K562 (cell line): ENCODE measurements around the gene LYSMD1. TPM values are rescaled to one million over a fixed set of nuclear protein-coding genes. Genes with fewer than 3 reads are reported as not detected.

Experiments used
- BMI1 ChIP-seq: fragments of 150-350 bp; IDR thresholded peaks from 2 replicates; pipeline ENCODE4 v1.6.1; 2014; ENCODE audit warnings: low read length
- GTF2F1 ChIP-seq: IDR thresholded peaks from 2 replicates; pipeline ENCODE4 v1.6.1; 2011; ENCODE audit warnings: low read depth, low read length, improper control_type of control experiment
- POU5F1 ChIP-seq: fragments of 150-350 bp; IDR thresholded peaks from 2 replicates; pipeline ENCODE4 v1.6.1; 2014; ENCODE audit warnings: borderline replicate concordance, low read length, low read depth, mild to moderate bottlenecking; ENCODE audit not compliant: partially characterized antibody
- XRCC3 ChIP-seq: fragments of 450-650 bp; IDR thresholded peaks from 2 replicates; pipeline ENCODE4 v1.6.1; 2017; ENCODE audit warnings: mild to moderate bottlenecking, moderate library complexity
- XRCC5 ChIP-seq: fragments of 200-400 bp; formaldehyde crosslinking; IDR thresholded peaks from 2 replicates; pipeline ENCODE4 v1.6.1; 2017; ENCODE audit warnings: low read depth, mild to moderate bottlenecking, low read length
- ZBTB17 ChIP-seq: fragments of 450-650 bp; formaldehyde crosslinking; IDR thresholded peaks from 2 replicates; pipeline ENCODE4 v1.4.0; 2020; ENCODE audit warnings: mild to moderate bottlenecking
- ZFP30 ChIP-seq: fragments of 250-450 bp; sonication (Bioruptor Pico); IDR thresholded peaks from 2 replicates; pipeline ENCODE4 v1.8.0; 2022; ENCODE audit warnings: moderate library complexity, mild to moderate bottlenecking, inconsistent platforms, borderline replicate concordance
- ZFP91 ChIP-seq: sonication (generic); formaldehyde crosslinking; IDR thresholded peaks from 2 replicates; pipeline ENCODE4 v1.8.0; 2022; ENCODE audit warnings: mild to moderate bottlenecking, missing genetic modification reagents
- ZNF347 ChIP-seq: fragments of 450-650 bp; formaldehyde crosslinking; IDR thresholded peaks from 2 replicates; pipeline ENCODE4 v1.4.0; 2020; ENCODE audit warnings: low read depth, mild to moderate bottlenecking, moderate library complexity
- polyA plus RNA-seq, 8 experiments: library from polyadenylated mRNA; depleted of rRNA in 4 of 8; stranded (reverse) in 5 of 8; unstranded in 3 of 8; fragments of >200 nt; fragmentation: Nextera tagmentation in 2 of 8; fragmentation: Illumina TruSeq in 1 of 8; extraction: Ambion mirVana in 2 of 8; extraction: Trizol in 1 of 8; gene quantifications; 2 replicates each; pipeline versions ENCODE4 v1.2.1 to v1.2.3, GENCODE V29; 2011 to 2014; ENCODE audit warnings: inconsistent platforms in 1 of 8, missing spikeins in 1 of 8
- total RNA-seq, 7 experiments: library from RNA; depleted of rRNA in 6 of 7; stranded (reverse); fragments of >200 nt in 6 of 7; fragmentation: Illumina TruSeq in 2 of 7; extraction: Trizol in 2 of 7; gene quantifications; 2 replicates each; pipeline versions ENCODE4 v1.2.1 to v1.2.3, GENCODE V29; 2011 to 2021; ENCODE audit warnings: low replicate concordance in 1 of 7
- TF ChIP-seq, protein P1 (sequence below), 2 experiments: fragments of 450-650 bp; IDR thresholded peaks; 2 replicates each; pipeline ENCODE4 v1.6.1; 2016; ENCODE audit warnings: mild to moderate bottlenecking in 2 of 2, borderline replicate concordance in 1 of 2, low read depth in 1 of 2, moderate library complexity in 1 of 2
- TF ChIP-seq, protein P2 (sequence below): fragments of 250-450 bp; sonication (Bioruptor Pico); IDR thresholded peaks from 2 replicates; pipeline ENCODE4 v1.8.0; 2022; ENCODE audit warnings: inconsistent platforms
- TF ChIP-seq, protein P3 (sequence below): fragments of 450-650 bp; IDR thresholded peaks from 2 replicates; pipeline ENCODE4 v1.6.1; 2016; ENCODE audit warnings: borderline replicate concordance

Gene LYSMD1
- total and polyA plus RNA-seq, 9 of the 15 experiments (the other 6 are each of a cell fraction or from before 2014, with no cell fraction given) = 2.2 to 9.4 (median 6.0) TPM

GRCh38 chr1:151146412-151147131 lies 19.1 kb downstream of the LYSMD1 start, which contains the start of gene SEMA6C (continued):
- TF ChIP-seq POU5F1 (no peak), ZBTB17 (CRISPR knock-in tag) (0 out of 2 replicates have a peak, but pooled peaks have one; percentile 23), XRCC5 (no peak), ZFP30 (CRISPR knock-in tag) (no peak), ZNF347 (CRISPR knock-in tag) (no peak), GTF2F1 (no peak), ZFP91 (CRISPR knock-in tag) (no peak), XRCC3 (no peak), BMI1 (no peak)
- TF ChIP-seq, protein P1, sequence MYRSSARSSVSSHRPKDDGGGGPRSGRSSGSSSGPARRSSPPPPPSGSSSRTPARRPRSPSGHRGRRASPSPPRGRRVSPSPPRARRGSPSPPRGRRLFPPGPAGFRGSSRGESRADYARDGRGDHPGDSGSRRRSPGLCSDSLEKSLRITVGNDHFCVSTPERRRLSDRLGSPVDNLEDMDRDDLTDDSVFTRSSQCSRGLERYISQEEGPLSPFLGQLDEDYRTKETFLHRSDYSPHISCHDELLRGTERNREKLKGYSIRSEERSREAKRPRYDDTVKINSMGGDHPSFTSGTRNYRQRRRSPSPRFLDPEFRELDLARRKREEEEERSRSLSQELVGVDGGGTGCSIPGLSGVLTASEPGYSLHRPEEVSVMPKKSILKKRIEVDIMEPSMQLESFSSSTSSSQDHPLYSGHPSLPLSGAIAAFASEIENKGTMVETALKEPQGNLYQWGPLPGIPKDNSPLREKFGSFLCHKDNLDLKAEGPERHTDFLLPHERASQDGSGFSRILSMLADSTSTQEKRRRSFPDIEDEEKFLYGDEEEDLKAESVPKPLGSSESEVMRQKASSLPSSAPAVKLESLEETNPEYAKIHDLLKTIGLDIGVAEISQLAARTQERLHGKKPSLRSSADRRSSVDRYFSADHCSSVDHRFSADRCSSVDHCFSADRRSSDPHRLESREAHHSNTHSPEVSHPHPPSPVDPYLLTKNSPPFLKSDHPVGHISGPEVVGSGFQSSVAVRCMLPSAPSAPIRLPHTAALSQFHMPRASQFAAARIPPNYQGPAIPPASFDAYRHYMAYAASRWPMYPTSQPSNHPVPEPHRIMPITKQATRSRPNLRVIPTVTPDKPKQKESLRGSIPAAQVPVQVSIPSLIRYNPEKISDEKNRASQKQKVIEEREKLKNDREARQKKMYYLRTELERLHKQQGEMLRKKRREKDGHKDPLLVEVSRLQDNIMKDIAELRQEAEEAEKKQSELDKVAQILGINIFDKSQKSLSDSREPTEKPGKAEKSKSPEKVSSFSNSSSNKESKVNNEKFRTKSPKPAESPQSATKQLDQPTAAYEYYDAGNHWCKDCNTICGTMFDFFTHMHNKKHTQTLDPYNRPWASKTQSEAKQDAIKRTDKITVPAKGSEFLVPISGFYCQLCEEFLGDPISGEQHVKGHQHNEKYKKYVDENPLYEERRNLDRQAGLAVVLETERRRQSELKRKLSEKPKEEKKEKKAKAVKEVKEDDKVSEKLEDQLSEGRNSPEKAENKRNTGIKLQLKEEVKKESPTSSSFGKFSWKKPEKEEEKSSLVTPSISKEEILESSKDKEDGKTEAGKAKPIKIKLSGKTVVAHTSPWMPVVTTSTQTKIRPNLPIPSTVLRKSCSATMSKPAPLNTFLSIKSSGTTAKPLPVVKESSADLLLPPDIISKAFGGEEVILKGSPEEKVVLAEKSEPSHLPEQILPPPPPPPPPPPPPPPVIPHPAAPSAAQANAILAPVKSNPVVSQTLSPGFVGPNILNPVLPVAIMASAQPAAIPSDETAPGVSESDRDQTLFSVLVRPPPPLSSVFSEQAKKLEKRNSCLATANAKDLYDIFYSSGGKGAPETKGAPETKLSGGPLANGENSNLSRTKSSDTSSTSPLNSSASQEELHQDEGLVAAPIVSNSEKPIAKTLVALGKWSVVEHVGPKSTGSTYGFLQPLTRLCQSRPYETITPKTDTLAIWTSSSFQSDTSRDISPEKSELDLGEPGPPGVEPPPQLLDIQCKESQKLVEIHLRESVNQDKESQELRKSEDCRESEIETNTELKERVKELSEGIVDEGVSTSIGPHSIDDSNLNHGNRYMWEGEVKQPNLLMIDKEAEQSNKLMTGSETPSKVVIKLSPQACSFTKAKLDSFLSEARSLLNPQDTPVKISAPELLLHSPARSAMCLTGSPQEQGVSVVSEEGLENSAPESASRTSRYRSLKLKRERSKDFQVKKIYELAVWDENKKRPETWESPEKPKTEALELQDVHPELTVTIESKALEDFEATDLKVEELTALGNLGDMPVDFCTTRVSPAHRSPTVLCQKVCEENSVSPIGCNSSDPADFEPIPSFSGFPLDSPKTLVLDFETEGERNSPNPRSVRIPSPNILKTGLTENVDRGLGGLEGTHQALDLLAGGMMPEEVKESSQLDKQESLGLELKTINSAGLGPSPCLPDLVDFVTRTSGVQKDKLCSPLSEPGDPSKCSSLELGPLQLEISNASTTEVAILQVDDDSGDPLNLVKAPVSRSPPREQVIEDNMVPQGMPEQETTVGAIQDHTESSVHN (IDR thresholded peaks at IDR 0.05; ENCODE audit: borderline replicate concordance in 1 of 2, low read depth in 1 of 2) = no peak
- TF ChIP-seq, protein P2, sequence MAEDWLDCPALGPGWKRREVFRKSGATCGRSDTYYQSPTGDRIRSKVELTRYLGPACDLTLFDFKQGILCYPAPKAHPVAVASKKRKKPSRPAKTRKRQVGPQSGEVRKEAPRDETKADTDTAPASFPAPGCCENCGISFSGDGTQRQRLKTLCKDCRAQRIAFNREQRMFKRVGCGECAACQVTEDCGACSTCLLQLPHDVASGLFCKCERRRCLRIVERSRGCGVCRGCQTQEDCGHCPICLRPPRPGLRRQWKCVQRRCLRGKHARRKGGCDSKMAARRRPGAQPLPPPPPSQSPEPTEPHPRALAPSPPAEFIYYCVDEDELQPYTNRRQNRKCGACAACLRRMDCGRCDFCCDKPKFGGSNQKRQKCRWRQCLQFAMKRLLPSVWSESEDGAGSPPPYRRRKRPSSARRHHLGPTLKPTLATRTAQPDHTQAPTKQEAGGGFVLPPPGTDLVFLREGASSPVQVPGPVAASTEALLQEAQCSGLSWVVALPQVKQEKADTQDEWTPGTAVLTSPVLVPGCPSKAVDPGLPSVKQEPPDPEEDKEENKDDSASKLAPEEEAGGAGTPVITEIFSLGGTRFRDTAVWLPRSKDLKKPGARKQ (CRISPR knock-in tag) = no peak
- TF ChIP-seq, protein P3, sequence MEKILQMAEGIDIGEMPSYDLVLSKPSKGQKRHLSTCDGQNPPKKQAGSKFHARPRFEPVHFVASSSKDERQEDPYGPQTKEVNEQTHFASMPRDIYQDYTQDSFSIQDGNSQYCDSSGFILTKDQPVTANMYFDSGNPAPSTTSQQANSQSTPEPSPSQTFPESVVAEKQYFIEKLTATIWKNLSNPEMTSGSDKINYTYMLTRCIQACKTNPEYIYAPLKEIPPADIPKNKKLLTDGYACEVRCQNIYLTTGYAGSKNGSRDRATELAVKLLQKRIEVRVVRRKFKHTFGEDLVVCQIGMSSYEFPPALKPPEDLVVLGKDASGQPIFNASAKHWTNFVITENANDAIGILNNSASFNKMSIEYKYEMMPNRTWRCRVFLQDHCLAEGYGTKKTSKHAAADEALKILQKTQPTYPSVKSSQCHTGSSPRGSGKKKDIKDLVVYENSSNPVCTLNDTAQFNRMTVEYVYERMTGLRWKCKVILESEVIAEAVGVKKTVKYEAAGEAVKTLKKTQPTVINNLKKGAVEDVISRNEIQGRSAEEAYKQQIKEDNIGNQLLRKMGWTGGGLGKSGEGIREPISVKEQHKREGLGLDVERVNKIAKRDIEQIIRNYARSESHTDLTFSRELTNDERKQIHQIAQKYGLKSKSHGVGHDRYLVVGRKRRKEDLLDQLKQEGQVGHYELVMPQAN = 0 out of 2 replicates have a peak, but pooled peaks have one; percentile 35
